Endothelial cell of umbilical vein (primary cell): ENCODE results near the gene FGFR3. TPM values are rescaled to one million over a fixed set of nuclear protein-coding genes. Genes with fewer than 3 reads are reported as not detected.

Source experiments
- BruUV-seq: library from RNA; stranded (reverse); fragments of 400-500 nt; replicated peaks from 2 replicates; lab custom pipeline; 2021; lab: Mats Ljungman, UMichigan
- CTCF ChIA-PET: fragments of 300-600, 350-600 bp; sonication (Branson Sonifier 250); formaldehyde crosslinking; loops from one replicate; lab custom pipeline; 2021; ENCODE audit warnings: antibody characterized with exemption, inconsistent platforms; lab: Charles Lee
- POLR2A ChIA-PET: fragments of 300-600, 350-600 bp; sonication (Branson Sonifier 250); formaldehyde crosslinking; loops from one replicate; lab custom pipeline; 2021; ENCODE audit warnings: antibody characterized with exemption, inconsistent platforms; lab: Charles Lee
- DNase-seq: peaks from one replicate; pipeline ENCODE4 v3.0.0-alpha.2; 2011; ENCODE audit warnings: low read depth, low spot score
- FAIRE-seq: peaks from 2 replicates; lab custom pipeline; 2011; peaks lifted over from hg19 to GRCh38; lab: Jason Lieb, UNC
- H2AFZ ChIP-seq: 2 replicates; pipeline ENCODE4 v1.6.0; 2012; ENCODE audit warnings: low read depth, low read length, control low read depth, inconsistent platforms
- H3K27ac ChIP-seq: 2 replicates; pipeline ENCODE4 v1.5.1; 2011; ENCODE audit warnings: low read depth, mild to moderate bottlenecking, control low read depth, low read length, moderate library complexity; ENCODE audit not compliant: insufficient read depth
- H3K27me3 ChIP-seq, 2 experiments: 2 replicates each; pipeline versions ENCODE4 v1.6.0 to v1.6.1; 2011; ENCODE audit warnings: low read length in 2 of 2, mixed read lengths in 1 of 2; ENCODE audit not compliant: control insufficient read depth in 2 of 2, insufficient read depth in 2 of 2
- H3K36me3 ChIP-seq, 2 experiments: 2 replicates in 1 of 2; 3 replicates in 1 of 2; pipeline ENCODE4 v1.5.1; 2011; ENCODE audit warnings: low read length in 2 of 2, mild to moderate bottlenecking in 1 of 2, moderate library complexity in 1 of 2; ENCODE audit not compliant: control insufficient read depth in 2 of 2, insufficient read depth in 2 of 2; ENCODE audit errors: extremely low read depth in 1 of 2
- H3K4me1 ChIP-seq: 3 replicates; pipeline ENCODE4 v1.5.1; 2011; ENCODE audit warnings: mild to moderate bottlenecking, low read length; ENCODE audit not compliant: control insufficient read depth, insufficient read depth; ENCODE audit errors: extremely low read depth
- H3K4me2 ChIP-seq: 2 replicates; pipeline ENCODE4 v1.6.1; 2011; ENCODE audit warnings: low read length, control low read depth, mixed read lengths; ENCODE audit not compliant: insufficient read depth
- H3K4me3 ChIP-seq, 3 experiments: fragments of 200-600 bp in 1 of 3; sonication (generic), shearing (Covaris generic) in 1 of 3; replicated peaks in 1 of 3; 2 replicates each; pipeline ENCODE4 v1.5.1; 2011 to 2016; ENCODE audit warnings: control low read depth in 3 of 3, low read length in 3 of 3, mild to moderate bottlenecking in 2 of 3, inconsistent platforms in 1 of 3, low read depth in 1 of 3, moderate library complexity in 1 of 3; ENCODE audit not compliant: insufficient read depth in 1 of 3
- H3K79me2 ChIP-seq: 2 replicates; pipeline ENCODE4 v1.6.0; 2012; ENCODE audit warnings: low read length, inconsistent platforms; ENCODE audit not compliant: control insufficient read depth, insufficient read depth
- H3K9ac ChIP-seq: replicated peaks from 2 replicates; pipeline ENCODE3; 2011; ENCODE audit warnings: low read length, control low read depth; ENCODE audit not compliant: insufficient read depth; ENCODE audit errors: extremely low read depth
- H3K9me1 ChIP-seq: replicated peaks from 3 replicates; pipeline ENCODE4 v1.6.0; 2011; ENCODE audit warnings: mild to moderate bottlenecking, low read length; ENCODE audit not compliant: control insufficient read depth, insufficient read depth; ENCODE audit errors: extremely low read depth
- H3K9me3 ChIP-seq: replicated peaks from 2 replicates; pipeline ENCODE4 v1.5.1; 2012; ENCODE audit warnings: low read length, inconsistent platforms; ENCODE audit not compliant: control insufficient read depth, insufficient read depth
- H4K20me1 ChIP-seq: replicated peaks from 2 replicates; pipeline ENCODE3; 2011; ENCODE audit warnings: mild to moderate bottlenecking, low read length; ENCODE audit not compliant: control insufficient read depth, insufficient read depth; ENCODE audit errors: extremely low read depth
- EZH2 ChIP-seq: IDR thresholded peaks from 2 replicates; pipeline ENCODE4 v1.6.1; 2012; ENCODE audit warnings: borderline replicate concordance, low read depth, mild to moderate bottlenecking, moderate library complexity, low read length, inconsistent platforms; ENCODE audit not compliant: severe bottlenecking
- FOS ChIP-seq: IDR thresholded peaks from 2 replicates; pipeline ENCODE4 v1.6.1; 2011; ENCODE audit warnings: mild to moderate bottlenecking, low read length, moderate library complexity, borderline replicate concordance; ENCODE audit not compliant: insufficient read depth
- GATA2 ChIP-seq: IDR thresholded peaks from 2 replicates; pipeline ENCODE4 v1.7.0; 2011; ENCODE audit warnings: low read depth, mild to moderate bottlenecking, moderate library complexity, mixed read lengths, low read length; ENCODE audit not compliant: insufficient read length, insufficient read depth
- JUN ChIP-seq: IDR thresholded peaks from 2 replicates; pipeline ENCODE4 v1.6.1; 2011; ENCODE audit warnings: borderline replicate concordance, low read depth; ENCODE audit not compliant: insufficient read length, insufficient read depth
- MAX ChIP-seq: IDR thresholded peaks from 2 replicates; pipeline ENCODE4 v1.6.1; 2011; ENCODE audit not compliant: insufficient read depth, insufficient read length
- MYC ChIP-seq: IDR thresholded peaks from one replicate; pipeline ENCODE4 v1.6.1; 2011; ENCODE audit warnings: mild to moderate bottlenecking, low read depth, low read length
- POLR2A ChIP-seq: IDR thresholded peaks from 2 replicates; pipeline ENCODE4 v1.6.1; 2012; ENCODE audit warnings: low read depth, mild to moderate bottlenecking, control low read depth, low read length
- POLR2AphosphoS5 ChIP-seq: IDR thresholded peaks from 2 replicates; pipeline ENCODE4 v1.6.1; 2012; ENCODE audit warnings: low read depth, mild to moderate bottlenecking, control low read depth, low read length, moderate library complexity; ENCODE audit not compliant: insufficient read depth
- dilution Hi-C: fragments of 300-500 bp; cut with MboI; formaldehyde crosslinking; loops from one replicate; pipeline ENCODE4 v1.15.0; 2019; ENCODE audit warnings: low sequenced_read_pairs; ENCODE audit not compliant: extremely low pct_ligation_motif_present
- intact Hi-C: fragments of 100-400 bp; cut with micrococcal nuclease; formaldehyde crosslinking; loops from one replicate; pipeline ENCODE4 v1.10.0; 2022
- polyA plus RNA-seq, 4 experiments: library from polyadenylated mRNA; depleted of rRNA in 3 of 4; stranded (reverse) in 3 of 4; unstranded in 1 of 4; fragments of >200 nt; gene quantifications; 2 replicates each; pipeline versions ENCODE4 v1.2.1 to v1.2.3, GENCODE V29; 2011 to 2012; ENCODE audit warnings: missing spikeins in 1 of 4
- total RNA-seq: library from RNA; stranded (reverse); gene quantifications from 2 replicates; pipeline ENCODE4 v1.2.3, GENCODE V29; 2021
- TF ChIP-seq, protein P1 (sequence below), 2 donors: IDR thresholded peaks; 1 replicate in 1 of 2; 2 replicates in 1 of 2; pipeline ENCODE4 v1.5.1; 2011; ENCODE audit warnings: low read length in 2 of 2, mild to moderate bottlenecking in 2 of 2, moderate library complexity in 2 of 2, control low read depth in 1 of 2, inconsistent platforms in 1 of 2, low read depth in 1 of 2; ENCODE audit not compliant: insufficient read depth in 1 of 2; ENCODE audit errors: extremely low read depth in 1 of 2

Gene FGFR3
- total and polyA plus RNA-seq, 2 donors (not counting 3 experiments of a cell fraction or from before 2014, with no cell fraction given), result 0.73 to 1.2 TPM

GRCh38 chr4:1745697-1746096 is 47.4 kb upstream of the FGFR3 start:
- Histone ChIP-seq H3K9me1 (no peaks in the 10 kb centered on the region), H3K9ac (no peak overlapping the region), H3K9me3 (no peaks in the 10 kb centered on the region), H3K79me2 (no peaks in the 10 kb centered on the region), H3K27ac (no peak overlapping the region), H3K4me1 (peaks cover 4% of the 10 kb centered on the region), H3K4me3 (no peak overlapping the region), H3K4me2 (no peak overlapping the region), H4K20me1 (no peaks in the 10 kb centered on the region), H2AFZ (no peak overlapping the region), H3K36me3 (peaks cover 6 to 17% of the 10 kb centered on the region in 2 experiments), H3K27me3 (no peaks in the 10 kb centered on the region)
- dilution Hi-C loops (no loop called here), intact Hi-C loops (loop anchor here (5.0 kb wide), 1 partner anchor 47 kb away; the partner anchor contains the start of gene FGFR3)
- ChIA-PET CTCF (interaction anchor here (0.8 to 6.0 kb wide), 8 partner anchors 8 to 165 kb away, joined by 3 to 198 read pairs (median 6); no protein-coding TSS in a partner anchor), POLR2A (no interaction called here)
- DNase-seq (no peak), FAIRE-seq (no peak)
- TF ChIP-seq JUN (no peak), FOS (no peak), EZH2 (no peak), POLR2A (no peak), GATA2 (no peak), MAX (no peak), POLR2AphosphoS5 (no peak), MYC (no peak)
- TF ChIP-seq, protein P1, sequence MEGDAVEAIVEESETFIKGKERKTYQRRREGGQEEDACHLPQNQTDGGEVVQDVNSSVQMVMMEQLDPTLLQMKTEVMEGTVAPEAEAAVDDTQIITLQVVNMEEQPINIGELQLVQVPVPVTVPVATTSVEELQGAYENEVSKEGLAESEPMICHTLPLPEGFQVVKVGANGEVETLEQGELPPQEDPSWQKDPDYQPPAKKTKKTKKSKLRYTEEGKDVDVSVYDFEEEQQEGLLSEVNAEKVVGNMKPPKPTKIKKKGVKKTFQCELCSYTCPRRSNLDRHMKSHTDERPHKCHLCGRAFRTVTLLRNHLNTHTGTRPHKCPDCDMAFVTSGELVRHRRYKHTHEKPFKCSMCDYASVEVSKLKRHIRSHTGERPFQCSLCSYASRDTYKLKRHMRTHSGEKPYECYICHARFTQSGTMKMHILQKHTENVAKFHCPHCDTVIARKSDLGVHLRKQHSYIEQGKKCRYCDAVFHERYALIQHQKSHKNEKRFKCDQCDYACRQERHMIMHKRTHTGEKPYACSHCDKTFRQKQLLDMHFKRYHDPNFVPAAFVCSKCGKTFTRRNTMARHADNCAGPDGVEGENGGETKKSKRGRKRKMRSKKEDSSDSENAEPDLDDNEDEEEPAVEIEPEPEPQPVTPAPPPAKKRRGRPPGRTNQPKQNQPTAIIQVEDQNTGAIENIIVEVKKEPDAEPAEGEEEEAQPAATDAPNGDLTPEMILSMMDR (IDR thresholded peaks at IDR 0.05; ENCODE audit: extremely low read depth in 1 of 2, insufficient read depth in 1 of 2, low read depth in 1 of 2, low read length in 2 of 2), result no peak
- BruUV-seq, result no TSS peak
